ENCODE results near the gene PAK1IP1. TPM values are rescaled to one million over a fixed set of nuclear protein-coding genes. Genes with fewer than 3 reads are reported as not detected.

The PAK1IP1 gene
- polyA plus RNA-seq, 1 of the 3 experiments (the other 2 are of a cell fraction): 16.2 TPM

DNA sequence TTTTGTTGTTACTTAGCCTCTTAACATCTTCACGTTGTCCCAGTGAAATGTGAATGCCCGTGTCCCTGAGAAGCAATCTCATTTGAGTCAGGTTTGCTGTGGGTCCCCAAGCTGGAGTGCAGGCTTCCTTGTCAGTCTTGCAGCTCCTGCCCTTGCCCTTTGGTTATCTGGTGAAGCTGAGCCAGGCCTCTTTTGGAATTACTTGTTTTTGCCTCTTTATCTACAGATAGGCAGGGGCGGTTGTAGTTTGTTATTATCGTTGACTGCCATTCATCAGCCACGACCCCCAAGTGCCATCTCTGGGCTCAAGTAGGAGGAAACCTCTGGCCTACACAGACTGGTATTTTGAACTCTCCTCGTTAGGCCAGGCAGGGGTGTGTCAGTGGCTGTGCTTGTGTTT is 30.3 kb downstream of the PAK1IP1 start:
- no peak for DNase-seq
- 90% methylated on average over 6 of the region's 6 CpGs for WGBS (ENCODE audit: low lambda C conversion rate)
- Histone ChIP-seq H4K20me1 (ENCODE audit: insufficient read depth) (no peaks in the 10 kb centered on the region), H3K9me3 (no peaks in the 10 kb centered on the region), H3K27ac (ENCODE audit: low read depth in 2 of 2, low read length in 1 of 2) (no peak overlapping the region), H3K79me2 (ENCODE audit: insufficient read depth) (peaks cover 48% of the 10 kb centered on the region), H3K27me3 (ENCODE audit: insufficient read depth) (no peaks in the 10 kb centered on the region), H3K4me2 (no peak overlapping the region), H2AFZ (ENCODE audit: low read depth) (no peak overlapping the region), H3K36me3 (replicated peaks in 1 of 2; ENCODE audit: control insufficient read depth in 1 of 2, insufficient read depth in 2 of 2, low read length in 1 of 2) (peaks cover 15 to 23% of the 10 kb centered on the region in 2 experiments), H3K9me2 (no peaks in the 10 kb centered on the region), H3K4me1 (ENCODE audit: control insufficient read depth in 1 of 2, insufficient read depth in 2 of 2, low read depth in 1 of 2, low read length in 1 of 2) (peaks cover 9 to 16% of the 10 kb centered on the region in 2 experiments; a peak in 2 of 4 replicates), H3F3A (replicated peaks; ENCODE audit: insufficient read depth) (peaks cover 7% of the 10 kb centered on the region), H3K9ac (no peak overlapping the region), H3K4me3 (ENCODE audit: low read depth in 2 of 2, low read length in 1 of 2) (no peak overlapping the region)
- ChIA-PET POLR2A (interaction anchor here (1.2 kb wide), 1 partner anchor 22 kb away, joined by 5 read pairs; the partner anchor contains the start of gene TMEM14B), CTCF (interaction anchor here (0.9 to 1.3 kb wide), 2 partner anchors 18 to 35 kb away, joined by 3 read pairs; no protein-coding TSS in a partner anchor)
- TF ChIP-seq USF2 (IDR thresholded peaks at IDR 0.05; ENCODE audit: borderline replicate concordance, low read depth, low read length): no peak
- TF ChIP-seq USF1 (IDR thresholded peaks at IDR 0.05; ENCODE audit: borderline replicate concordance, low read depth): no peak
- TF ChIP-seq GATA2 (CRISPR knock-in tag; IDR thresholded peaks at IDR 0.05): no peak
- no peak for TF ChIP-seq MAX (IDR thresholded peaks at IDR 0.05; ENCODE audit: low read depth)
- no peak for TF ChIP-seq RFX5 (IDR thresholded peaks at IDR 0.05; ENCODE audit: low read length)
- TF ChIP-seq FOXM1 (IDR thresholded peaks at IDR 0.05; ENCODE audit: low read depth): no peak

DNA sequence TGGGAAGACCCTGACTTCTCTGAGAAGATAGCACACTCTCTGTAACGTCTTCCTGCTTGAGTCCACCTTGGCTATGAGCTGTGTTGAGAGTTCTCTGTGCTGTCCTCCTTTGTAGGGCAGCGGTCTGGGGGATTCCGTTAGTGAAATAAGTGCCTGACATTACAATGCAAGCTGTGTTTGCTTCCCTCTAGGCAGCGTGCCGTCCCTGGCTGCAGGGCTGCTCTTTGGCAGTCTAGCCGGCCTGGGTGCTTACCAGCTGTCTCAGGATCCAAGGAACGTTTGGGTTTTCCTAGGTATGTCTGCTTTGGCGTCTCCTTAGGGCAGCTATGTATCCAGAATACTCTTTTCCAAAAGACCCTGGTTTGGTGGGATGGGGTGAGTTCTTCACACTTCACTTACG is 30.9 kb downstream of the PAK1IP1 start:
- H3K36me3 ChIP-seq (replicated peaks in 1 of 2; ENCODE audit: control insufficient read depth in 1 of 2, insufficient read depth in 2 of 2, low read length in 1 of 2): peaks cover 22 to 29% of the 10 kb centered on the region in 2 experiments
- H3K9me2 ChIP-seq: no peaks in the 10 kb centered on the region
- H2AFZ ChIP-seq (ENCODE audit: low read depth): no peak overlapping the region
- H3K27me3 ChIP-seq (ENCODE audit: insufficient read depth): no peaks in the 10 kb centered on the region
- DNase-seq: no peak
- TF ChIP-seq RXRA (IDR thresholded peaks at IDR 0.05; ENCODE audit: borderline replicate concordance, low read depth) (no peak), EZH2phosphoT487 (IDR thresholded peaks at IDR 0.05; ENCODE audit: borderline replicate concordance, low read depth) (no peak), MEF2A (IDR thresholded peaks at IDR 0.05; ENCODE audit: borderline replicate concordance, low read depth) (no peak), POLR2AphosphoS5 (IDR thresholded peaks at IDR 0.05; ENCODE audit: low read depth, low read length) (no peak)
- H3K4me3 ChIP-seq (ENCODE audit: low read depth in 2 of 2, low read length in 1 of 2): no peak overlapping the region
- H3K4me2 ChIP-seq: no peak overlapping the region
- no peak overlapping the region for H3K27ac ChIP-seq (ENCODE audit: low read depth in 2 of 2, low read length in 1 of 2)
- 96% methylated on average over 8 of the region's 9 CpGs for WGBS (ENCODE audit: low lambda C conversion rate)
- no peak overlapping the region for H3K9ac ChIP-seq
- peaks cover 7% of the 10 kb centered on the region for H3F3A ChIP-seq (replicated peaks; ENCODE audit: insufficient read depth)
- peaks cover 9 to 16% of the 10 kb centered on the region in 2 experiments; a peak in 2 of 4 replicates for H3K4me1 ChIP-seq (ENCODE audit: control insufficient read depth in 1 of 2, insufficient read depth in 2 of 2, low read depth in 1 of 2, low read length in 1 of 2)
- CTCF ChIA-PET: no interaction called here
- POLR2A ChIA-PET: no interaction called here
- H4K20me1 ChIP-seq (ENCODE audit: insufficient read depth): no peaks in the 10 kb centered on the region
- H3K9me3 ChIP-seq: no peaks in the 10 kb centered on the region
- peaks cover 48% of the 10 kb centered on the region for H3K79me2 ChIP-seq (ENCODE audit: insufficient read depth)
